Measurements from ENCODE around the gene SNTG2. TPM values are rescaled to one million over a fixed set of nuclear protein-coding genes. Genes with fewer than 3 reads are reported as not detected.

SNTG2 gene
- total and polyA plus RNA-seq, 2 donors (not counting 3 experiments of a cell fraction or from before 2014, with no cell fraction given), result not detected

DNA sequence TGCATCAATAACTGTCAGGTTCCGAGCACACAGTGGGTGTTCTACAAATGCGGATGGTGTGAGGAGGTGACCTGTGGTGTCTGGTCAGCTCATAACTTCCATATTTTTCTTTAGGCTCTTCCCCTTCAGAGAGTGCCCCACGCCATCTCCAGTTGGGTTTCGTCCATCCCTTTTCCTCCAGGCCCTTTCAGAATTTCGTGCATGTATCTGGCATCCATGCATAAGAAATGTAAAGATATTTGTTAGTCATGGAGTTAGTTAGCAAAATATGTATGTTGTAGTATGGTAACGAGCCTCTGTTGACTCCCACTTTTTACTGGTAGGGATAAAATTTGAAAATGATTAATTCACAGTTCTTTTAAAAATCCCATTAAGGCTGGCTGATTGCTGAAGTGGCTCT lies 67.2 kb downstream of the SNTG2 start:
- DNase-seq (ENCODE audit: low read depth, low spot score), result no peak
- no peaks in the 10 kb centered on the region for H3K79me2 ChIP-seq (ENCODE audit: control insufficient read depth, insufficient read depth, low read length)
- no peak overlapping the region for H3K4me2 ChIP-seq (ENCODE audit: insufficient read depth, low read length)
- H4K20me1 ChIP-seq (replicated peaks; ENCODE audit: control insufficient read depth, extremely low read depth, insufficient read depth, low read length), result no peaks in the 10 kb centered on the region
- intact Hi-C loops (cut with micrococcal nuclease) (no loop called here), dilution Hi-C loops (cut with MboI; ENCODE audit: extremely low pct_ligation_motif_present, low sequenced_read_pairs) (no loop called here)
- no peaks in the 10 kb centered on the region for H3K36me3 ChIP-seq (ENCODE audit: control insufficient read depth in 2 of 2, extremely low read depth in 1 of 2, insufficient read depth in 2 of 2, low read length in 2 of 2)
- BruUV-seq (replicated peaks), result no TSS peak
- no peak for FAIRE-seq
- no peak overlapping the region for H3K9ac ChIP-seq (replicated peaks; ENCODE audit: extremely low read depth, insufficient read depth, low read length)
- POLR2A ChIA-PET, result no interaction called here
- no peak overlapping the region for H3K27ac ChIP-seq (ENCODE audit: insufficient read depth, low read depth, low read length)
- H3K4me1 ChIP-seq (ENCODE audit: control insufficient read depth, extremely low read depth, insufficient read depth, low read length), result no peaks in the 10 kb centered on the region
- peaks cover 2% of the 10 kb centered on the region for H3K9me3 ChIP-seq (replicated peaks; ENCODE audit: control insufficient read depth, insufficient read depth, low read length)
- H3K9me1 ChIP-seq (replicated peaks; ENCODE audit: control insufficient read depth, extremely low read depth, insufficient read depth, low read length), result no peaks in the 10 kb centered on the region
- no peak overlapping the region for H3K4me3 ChIP-seq (replicated peaks in 1 of 3; ENCODE audit: insufficient read depth in 1 of 3, low read depth in 1 of 3, low read length in 3 of 3)
- TF ChIP-seq POLR2AphosphoS5 (IDR thresholded peaks at IDR 0.05; ENCODE audit: insufficient read depth, low read depth, low read length) (no peak), FOS (IDR thresholded peaks at IDR 0.05; ENCODE audit: borderline replicate concordance, insufficient read depth, low read length) (no peak), EZH2 (IDR thresholded peaks at IDR 0.05; ENCODE audit: borderline replicate concordance, low read depth, low read length, severe bottlenecking) (no peak), POLR2A (IDR thresholded peaks at IDR 0.05; ENCODE audit: low read depth, low read length) (no peak), MYC (IDR thresholded peaks at IDR 0.05; ENCODE audit: low read depth, low read length) (no peak), GATA2 (IDR thresholded peaks at IDR 0.05; ENCODE audit: insufficient read depth, insufficient read length, low read depth, low read length) (no peak), JUN (IDR thresholded peaks at IDR 0.05; ENCODE audit: borderline replicate concordance, insufficient read depth, insufficient read length, low read depth) (no peak)
- TF ChIP-seq, protein P1, sequence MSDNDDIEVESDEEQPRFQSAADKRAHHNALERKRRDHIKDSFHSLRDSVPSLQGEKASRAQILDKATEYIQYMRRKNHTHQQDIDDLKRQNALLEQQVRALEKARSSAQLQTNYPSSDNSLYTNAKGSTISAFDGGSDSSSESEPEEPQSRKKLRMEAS (IDR thresholded peaks at IDR 0.05; ENCODE audit: insufficient read depth, insufficient read length), result no peak
- TF ChIP-seq, protein P2, sequence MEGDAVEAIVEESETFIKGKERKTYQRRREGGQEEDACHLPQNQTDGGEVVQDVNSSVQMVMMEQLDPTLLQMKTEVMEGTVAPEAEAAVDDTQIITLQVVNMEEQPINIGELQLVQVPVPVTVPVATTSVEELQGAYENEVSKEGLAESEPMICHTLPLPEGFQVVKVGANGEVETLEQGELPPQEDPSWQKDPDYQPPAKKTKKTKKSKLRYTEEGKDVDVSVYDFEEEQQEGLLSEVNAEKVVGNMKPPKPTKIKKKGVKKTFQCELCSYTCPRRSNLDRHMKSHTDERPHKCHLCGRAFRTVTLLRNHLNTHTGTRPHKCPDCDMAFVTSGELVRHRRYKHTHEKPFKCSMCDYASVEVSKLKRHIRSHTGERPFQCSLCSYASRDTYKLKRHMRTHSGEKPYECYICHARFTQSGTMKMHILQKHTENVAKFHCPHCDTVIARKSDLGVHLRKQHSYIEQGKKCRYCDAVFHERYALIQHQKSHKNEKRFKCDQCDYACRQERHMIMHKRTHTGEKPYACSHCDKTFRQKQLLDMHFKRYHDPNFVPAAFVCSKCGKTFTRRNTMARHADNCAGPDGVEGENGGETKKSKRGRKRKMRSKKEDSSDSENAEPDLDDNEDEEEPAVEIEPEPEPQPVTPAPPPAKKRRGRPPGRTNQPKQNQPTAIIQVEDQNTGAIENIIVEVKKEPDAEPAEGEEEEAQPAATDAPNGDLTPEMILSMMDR (IDR thresholded peaks at IDR 0.05; ENCODE audit: extremely low read depth in 1 of 2, insufficient read depth in 1 of 2, low read depth in 1 of 2, low read length in 2 of 2), result no peak
- CTCF ChIA-PET, result no interaction called here
- H2AFZ ChIP-seq (ENCODE audit: low read depth, low read length), result no peak overlapping the region
- no peaks in the 10 kb centered on the region for H3K27me3 ChIP-seq (ENCODE audit: control insufficient read depth in 2 of 2, insufficient read depth in 2 of 2, low read length in 2 of 2)
